Measurements from ENCODE around the gene ZNF366.
"Not testable (repeated sequence)": the region's sequence is repeated elsewhere in the genome, so short reads cannot be mapped to it uniquely, and the experiment has no call there.

Gene ZNF366

DNA sequence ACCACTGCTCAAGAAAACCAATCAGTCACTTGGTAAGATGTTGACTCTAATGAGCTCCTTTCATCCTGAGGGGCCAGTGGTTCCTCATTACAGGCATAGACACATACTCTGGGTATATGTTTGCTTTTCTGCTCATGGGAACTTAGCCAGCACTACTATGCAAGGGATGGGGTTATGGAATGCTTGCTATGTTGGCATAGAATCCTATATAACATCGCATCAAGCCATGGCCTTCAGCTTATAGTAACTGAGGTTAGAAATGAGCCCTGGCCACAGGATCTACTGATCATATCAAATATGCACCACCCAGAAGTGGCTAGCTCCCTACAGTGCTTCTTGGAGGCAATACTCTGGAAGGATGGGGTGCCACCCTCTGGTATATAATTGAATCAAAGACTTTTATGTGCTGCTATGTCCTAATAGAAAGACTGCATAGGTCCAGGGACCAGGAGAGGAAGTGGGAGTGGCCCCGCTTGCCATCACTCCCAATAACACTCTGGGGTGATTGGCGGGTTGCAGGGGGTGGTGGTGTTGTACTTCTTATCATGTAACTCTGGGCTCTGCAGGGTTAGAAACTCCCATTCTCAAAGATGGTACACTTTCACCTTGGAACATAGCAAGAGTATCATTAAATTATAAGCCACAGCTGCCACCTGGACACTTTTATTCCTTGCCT is 70.3 kb downstream of the ZNF366 start:
- peak; percentile 1 for DNase-seq

DNA sequence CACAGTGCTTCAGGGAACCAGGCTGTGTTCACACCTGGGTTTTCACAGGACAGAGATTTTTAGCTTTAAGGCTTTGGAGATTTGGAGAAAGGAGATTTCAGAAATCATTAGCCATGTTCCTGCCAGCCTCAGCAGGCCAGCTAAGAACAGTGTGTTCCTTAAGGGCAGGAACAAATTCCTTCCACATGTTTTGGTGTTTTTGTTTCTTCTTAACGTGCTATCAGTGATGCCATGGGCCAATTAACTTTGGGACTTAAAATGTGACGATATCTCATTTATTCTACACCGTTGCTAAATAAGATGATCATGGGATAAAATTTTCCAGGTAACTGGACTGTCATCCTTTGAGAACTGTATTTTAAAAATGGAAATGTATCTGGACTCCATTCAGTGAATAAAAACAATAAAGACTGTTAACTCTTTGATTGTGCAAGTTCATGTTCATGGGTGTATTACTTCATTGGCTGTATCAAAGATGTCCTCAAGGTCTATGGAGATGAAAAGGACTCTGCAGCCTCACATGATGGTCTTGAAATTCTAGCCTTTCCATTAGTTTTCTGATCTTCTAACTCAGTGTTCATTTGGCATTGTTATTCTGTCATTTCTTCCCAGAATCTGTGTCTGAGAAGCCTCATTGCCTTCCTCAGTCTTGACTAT is 72.3 kb downstream of the ZNF366 start:
- DNase-seq = no peak

DNA sequence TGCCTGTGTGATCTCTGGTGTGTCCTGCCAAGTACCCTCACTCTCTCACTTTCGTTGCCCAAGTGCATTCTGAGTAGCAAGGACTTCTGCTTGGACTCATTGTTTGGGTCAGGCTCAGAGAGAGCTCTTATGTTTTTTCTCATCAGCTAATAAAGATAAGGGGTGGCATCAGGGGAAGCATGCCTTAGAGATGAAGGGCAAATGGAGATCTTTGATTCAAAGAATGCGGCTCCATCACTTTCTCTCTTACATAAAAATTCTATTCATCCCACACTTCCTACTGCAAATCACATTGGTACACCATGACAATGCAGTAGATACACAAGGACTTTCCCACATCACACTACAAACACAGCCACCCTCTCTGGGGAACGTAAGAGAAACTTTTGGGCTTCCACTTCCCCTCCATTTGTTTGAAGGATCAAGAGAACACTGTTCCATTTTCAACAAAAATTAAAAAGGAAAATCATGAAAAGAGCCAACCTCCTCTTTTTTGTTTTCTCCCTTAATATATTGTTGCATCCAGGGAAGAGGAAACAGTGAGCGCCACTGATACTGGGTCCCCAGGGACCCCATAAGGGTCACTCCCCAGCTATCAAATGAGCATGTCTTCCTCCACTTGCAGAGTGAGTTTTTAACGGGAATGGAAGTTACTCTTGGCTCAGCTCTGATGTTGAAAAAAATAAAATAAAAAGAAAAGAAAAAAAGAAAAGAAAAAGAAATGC is 73.0 kb downstream of the ZNF366 start:
- peak; percentile 3 for DNase-seq

DNA sequence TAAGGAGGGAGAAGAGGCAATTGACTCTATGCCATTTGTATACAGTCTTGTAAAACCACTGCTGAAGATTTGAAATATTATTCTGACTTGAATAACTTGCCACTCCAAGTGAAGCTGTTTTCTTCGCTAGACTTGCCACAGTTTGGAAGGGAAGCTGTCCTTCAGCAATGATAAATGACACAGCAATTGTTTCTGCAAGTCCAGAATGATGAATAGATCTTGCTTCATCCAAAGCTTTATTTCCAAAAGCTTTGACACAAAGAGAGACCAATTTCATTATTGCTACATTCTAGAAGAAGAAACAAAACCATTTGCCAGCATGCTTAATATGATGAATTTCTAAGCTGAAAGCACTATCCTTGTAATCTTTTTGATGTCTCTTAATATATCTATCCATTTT is 73.7 kb downstream of the ZNF366 start:
- peak; percentile 75 for DNase-seq

DNA sequence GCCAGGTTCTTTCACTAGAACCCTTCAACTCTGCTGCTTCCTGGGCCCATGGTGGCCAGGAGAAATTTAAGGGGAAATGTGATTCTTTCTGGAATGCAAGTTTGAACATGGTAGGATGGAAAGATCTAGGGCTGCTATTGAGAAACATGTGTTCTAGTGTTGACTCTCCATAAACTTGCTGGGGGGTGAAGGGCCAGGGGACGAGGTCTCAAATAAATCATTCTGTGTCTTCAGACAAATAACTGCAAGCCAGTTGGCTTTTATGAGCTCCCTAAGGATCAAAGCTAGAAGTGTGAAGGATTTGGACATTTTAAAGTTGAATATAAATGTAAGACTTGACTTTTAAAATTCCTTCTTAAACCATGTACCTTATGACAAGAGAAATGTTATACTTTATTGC is 78.5 kb downstream of the ZNF366 start:
- DNase-seq = no peak

DNA sequence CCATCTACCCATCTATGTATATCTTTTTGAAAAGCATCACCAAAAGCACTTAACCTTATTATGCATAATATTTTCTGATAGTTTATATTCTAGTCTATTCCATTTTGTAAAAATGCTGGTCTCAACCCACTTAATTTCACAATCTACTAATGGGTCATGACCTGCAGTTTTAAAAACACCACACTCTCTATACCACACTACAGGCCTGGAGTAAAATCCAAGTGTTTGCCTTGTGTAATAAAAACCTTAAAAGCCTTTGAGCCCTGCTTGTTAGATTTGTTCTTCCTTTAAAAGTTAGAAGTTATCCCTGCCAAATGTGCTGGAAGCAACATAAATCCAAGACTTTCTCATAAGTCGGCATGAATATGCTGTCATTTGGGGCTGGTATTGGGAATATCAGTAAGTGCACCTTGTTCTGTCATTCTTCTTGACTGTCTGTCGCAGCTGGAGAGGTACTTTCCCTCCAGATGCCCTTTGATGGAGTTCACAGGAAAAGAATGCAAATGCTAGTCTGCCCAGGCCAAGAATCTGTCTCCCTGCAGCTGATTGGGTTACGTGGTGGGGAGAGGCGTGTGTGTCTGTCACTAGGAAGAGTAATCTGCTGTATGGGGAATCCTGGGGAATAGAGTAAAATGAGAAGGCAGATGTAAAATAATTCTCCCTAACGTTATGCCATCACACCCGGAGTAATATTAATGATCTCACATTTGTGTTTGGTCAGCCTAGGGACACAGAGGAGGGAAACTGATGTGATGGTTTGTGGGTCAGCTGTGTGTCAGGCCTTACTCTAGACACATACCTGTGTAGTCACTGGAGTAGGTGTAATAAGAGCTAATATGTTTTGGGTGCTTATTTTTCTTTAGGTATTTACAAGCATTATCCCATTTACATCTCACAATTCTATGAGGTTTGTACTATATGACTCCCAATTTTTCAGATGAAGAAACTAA is 79.4 kb downstream of the ZNF366 start:
- DNase-seq = no peak

DNA sequence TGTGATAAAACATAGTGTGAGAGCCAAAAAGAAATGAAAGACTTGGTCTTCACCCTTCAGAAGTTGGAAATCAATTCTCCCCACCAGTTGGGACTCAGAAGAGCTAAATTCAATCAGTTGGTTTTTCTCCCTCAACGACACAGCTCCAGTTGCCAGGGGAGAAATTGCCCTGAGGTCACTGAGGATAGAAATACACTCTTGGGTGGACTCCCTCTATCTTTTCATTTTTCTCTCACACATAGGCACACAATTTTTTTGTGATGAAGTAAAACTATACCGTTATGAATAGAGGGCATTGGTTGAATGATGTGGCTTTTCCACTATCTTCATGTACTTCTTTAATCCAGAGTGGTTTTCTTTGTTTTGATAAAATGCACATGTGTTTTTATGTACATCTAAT is 80.2 kb downstream of the ZNF366 start:
- DNase-seq = no peak

DNA sequence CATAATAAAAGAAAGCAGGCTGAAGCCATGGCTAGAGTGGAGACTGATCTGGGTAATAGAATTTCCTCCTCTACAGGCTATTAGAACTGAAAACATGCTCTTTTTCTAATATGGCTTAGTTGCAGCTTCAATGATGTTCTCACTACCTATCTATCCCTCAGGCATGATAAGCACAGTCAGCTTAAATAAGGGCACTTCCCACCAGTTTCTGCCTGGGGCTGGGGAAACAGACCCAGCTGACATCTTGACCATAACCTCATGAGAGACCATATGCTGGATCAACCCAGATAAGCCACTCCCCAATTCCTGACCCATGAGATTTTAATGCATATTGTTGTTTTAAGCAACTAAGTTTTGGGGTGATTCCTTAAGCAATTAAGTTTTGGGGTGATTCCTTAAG is 81.2 kb downstream of the ZNF366 start:
- DNase-seq = no peak

DNA sequence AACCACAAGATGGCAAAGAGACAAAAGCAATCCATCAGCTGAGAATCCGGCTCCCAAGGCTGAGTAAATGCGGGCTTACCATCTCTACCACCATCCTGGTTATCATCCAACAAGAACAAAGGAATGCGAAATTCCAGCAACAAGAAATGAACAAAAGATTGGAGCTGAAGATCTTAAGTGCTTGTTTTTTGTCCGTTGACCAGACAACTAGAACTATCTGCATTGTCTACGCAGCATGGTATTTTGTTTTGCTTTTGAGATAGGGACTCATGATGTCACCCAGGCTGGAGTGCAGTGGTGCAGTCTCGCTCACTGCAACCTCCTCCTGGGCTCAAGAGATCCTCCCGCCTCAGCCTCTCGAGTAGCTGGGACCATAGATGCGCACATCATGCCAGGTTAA is 88.9 kb downstream of the ZNF366 start:
- DNase-seq = no peak

DNA sequence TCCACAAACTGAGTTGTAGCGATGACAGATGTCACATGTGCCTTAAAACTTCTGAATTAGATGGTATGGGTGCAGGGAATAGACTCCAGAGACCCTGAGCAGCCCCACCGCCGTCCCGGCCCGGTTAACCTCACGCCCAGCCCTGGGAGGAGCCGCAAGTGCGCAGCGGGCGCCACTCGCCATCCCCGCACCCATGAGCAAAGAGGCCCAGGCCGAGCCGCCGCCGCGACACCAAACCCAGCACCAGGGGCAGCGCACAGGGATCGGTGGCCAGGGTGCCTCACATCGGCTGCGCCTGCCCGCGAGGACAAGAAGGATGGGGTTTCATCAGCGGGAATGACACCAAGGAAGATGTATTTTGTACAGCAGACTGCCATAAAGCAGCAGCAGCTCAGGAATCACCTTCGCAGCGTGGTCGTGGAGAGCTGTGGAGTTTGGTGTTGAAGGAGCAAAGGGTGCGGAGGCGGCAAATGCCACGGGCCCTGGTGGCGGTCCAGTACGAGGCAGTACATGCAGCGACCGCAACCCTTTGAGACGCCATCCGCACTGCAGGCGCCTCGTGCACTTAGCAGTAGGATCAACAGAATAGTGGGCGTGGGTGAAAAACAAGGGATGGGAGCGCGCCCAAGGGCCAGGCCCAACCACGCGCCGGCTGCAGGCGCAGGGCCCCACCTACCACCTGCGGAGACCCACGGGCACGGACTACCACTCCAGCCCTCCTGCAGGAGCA is 89.7 kb downstream of the ZNF366 start:
- no peak for DNase-seq

DNA sequence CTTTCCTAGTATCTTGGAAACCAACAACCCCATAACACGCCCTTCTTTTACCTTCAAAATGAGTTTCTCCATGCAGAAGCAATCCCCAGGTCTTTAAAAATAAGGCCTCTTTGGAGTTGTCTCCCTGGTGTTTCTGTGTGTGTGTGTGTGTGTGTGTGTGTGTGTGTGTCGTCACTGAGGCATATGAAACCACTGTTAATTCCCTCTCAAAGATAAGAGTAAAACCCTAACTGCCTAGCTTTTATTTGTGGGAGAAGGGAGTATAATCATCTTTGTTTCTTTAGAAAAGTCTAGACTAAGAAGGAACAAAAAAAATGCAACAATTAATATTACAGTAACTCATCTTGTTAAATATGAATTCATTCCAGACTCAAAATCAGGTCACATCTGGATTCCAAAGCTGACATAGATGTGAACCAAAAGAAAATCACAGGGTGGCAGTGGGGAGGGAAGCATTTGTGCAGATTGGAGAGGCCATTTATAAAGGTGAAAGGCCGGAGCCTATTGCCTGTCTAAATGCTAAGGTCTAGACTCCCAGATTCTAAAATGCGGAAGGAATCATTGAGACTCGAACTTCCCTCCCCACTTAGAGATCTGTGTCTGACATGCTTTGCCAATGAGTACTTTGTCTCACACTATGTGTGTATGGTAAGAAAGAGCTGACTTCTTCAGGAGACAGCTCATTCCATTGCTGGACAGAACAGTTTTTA is 91.4 kb downstream of the ZNF366 start:
- DNase-seq = no peak

DNA sequence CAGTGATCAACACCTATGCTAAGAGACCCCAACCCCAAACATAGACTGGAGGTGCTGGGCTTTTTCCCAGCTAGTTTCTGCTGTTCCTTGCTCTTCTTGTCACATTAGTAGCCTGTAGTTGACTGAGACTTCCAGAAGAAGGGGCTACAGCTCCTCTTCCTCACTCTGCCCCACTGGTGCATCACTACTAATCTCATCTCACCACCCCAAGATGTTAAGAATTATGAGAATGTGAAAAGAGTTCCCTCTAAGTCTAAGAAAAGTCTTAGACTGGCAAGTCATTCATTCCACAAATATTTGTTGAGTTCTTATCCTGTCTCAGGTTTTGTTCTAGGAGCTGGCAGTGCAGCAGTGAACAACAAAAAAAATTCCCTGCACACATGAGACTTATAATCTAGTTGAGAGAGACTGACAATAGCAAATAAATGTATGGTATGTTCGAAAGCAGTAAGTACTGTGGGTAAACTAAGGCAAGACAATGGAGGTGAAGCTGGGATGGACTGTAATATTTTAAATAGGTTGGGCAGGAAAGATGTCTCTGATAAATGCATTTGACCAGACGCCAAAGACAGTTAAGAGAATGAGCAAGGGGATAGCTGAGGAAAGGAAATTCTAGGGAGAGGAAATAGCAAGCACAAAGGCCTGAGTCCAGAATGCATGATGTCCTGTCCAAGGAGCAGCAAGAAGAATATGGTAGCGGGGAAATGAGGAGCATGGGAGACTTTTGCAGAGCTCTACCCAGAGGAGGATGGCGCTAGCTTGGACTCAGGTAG is 94.7 kb downstream of the ZNF366 start:
- no peak for DNase-seq

DNA sequence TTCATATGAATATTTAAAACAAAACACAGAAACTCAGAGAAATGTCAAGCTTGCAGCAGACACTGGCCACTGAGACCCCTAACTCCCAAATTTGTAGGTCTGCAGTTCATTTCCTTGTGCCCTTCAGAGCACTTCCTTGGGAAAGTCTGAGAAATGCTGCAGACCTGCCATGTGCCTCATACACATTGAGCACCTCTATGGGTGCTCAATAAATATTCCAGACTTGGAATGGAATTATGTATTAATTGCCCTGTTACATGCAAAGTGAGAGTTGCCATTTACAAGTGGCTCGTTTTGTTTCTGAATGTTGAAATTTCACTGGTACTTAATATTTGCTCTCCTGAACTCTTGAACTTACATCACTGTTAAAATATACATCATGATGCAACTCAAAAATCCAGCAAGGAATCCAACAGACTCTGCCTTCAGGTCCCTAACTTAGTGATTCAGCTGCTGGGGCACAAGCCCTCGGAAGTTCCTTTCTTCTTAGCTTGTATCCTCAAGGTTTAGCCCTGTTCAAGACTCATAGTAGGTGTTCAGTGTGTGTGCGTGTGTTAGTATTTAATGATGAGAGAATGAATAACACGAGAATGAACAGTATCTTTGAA is 96.4 kb downstream of the ZNF366 start:
- no peak for DNase-seq

DNA sequence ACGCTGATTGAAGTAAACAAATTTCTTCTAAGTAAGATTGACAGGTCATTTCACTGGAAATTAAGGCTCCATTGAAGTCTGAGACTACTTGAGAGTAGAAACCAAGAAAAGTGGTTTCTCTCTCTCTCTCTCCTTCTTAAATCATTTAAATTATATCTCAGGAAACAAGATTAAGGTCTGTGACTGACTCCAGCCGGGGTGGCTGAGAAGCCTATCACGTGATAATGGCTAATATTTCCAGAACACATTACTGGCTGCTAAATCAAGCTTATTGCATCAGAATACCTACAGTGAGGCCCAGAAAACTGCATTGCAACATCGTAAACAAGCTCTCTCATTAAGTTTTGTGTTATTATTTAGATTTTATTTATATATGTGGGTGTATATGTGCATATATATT is 98.6 kb downstream of the ZNF366 start:
- DNase-seq = peak; percentile 46

DNA sequence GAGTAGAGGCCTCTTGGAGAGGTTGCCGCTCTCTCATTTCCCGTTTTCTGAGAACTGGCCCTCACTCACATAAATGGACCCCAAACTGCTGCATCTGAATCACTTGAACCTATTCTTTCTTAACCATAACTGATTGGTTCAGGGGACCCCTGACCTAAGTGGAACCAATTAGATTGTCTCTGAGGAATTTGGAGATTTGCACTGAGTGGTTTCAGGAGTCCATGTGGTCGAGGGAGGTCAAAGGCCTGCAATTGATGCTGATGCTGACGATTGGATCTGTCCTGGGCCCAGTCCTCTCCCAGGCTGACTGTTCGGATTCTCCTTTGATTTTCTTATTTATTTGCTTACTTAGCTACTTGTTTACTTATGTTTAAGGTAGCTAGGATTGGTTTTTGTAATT is 99.1 kb downstream of the ZNF366 start:
- DNase-seq = no peak

DNA sequence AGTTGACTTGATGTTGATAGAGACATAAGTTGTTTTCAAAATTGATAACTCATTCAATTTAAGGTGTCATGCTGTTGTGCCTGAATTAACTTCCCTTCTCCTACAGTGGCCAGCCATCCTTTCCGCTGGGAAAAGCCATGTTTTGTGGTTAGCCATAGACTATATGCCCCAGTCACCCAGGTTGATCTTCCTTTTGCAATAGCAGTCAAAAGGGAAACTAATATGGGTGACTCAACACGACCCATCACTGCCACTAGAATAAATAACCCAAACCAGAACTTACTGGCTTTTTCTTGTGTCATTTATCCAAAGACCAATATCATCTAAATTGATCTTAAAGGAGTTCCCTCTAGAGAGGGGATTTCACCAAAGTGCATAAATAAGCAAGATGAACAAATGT is 99.7 kb downstream of the ZNF366 start:
- peak; percentile 47 for DNase-seq

DNA sequence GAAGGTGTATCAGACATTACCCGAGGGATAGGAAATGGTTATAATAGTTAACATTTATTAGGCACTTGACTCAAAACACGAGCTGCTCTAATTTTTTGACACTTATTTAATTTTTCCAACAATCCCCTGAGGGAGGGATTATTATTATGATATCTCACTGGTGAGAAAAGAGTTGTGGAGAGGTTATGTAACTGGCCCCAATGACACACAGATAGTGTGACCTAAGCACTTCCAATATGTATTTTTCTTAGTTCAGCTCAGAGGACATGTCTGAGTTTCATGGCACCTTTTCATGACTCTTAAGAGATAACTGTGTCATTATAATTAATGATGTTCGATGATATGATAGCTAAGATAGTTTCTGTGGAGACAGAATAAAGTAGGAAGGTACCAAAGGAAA is 100.1 kb downstream of the ZNF366 start:
- no peak for DNase-seq

DNA sequence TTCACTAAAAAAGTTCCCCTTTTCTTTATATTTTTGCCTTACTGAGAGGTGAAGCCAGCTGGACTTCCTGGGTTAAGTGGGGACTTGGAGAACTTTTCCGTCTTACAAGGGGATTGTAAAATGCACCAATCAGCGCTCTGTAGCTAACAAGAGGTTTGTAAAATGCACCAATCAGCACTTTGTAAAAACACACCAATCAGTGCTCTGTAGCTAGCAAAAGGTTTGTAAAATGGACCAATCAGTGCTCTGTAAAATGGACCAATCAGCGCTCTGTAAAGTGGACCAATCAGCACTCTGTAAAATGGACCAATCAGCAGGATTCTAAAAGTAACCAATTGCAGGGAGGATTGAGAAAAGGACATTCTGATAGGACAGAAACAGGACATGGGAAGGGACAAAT is 102.4 kb downstream of the ZNF366 start:
- not testable (repeated sequence) for DNase-seq

DNA sequence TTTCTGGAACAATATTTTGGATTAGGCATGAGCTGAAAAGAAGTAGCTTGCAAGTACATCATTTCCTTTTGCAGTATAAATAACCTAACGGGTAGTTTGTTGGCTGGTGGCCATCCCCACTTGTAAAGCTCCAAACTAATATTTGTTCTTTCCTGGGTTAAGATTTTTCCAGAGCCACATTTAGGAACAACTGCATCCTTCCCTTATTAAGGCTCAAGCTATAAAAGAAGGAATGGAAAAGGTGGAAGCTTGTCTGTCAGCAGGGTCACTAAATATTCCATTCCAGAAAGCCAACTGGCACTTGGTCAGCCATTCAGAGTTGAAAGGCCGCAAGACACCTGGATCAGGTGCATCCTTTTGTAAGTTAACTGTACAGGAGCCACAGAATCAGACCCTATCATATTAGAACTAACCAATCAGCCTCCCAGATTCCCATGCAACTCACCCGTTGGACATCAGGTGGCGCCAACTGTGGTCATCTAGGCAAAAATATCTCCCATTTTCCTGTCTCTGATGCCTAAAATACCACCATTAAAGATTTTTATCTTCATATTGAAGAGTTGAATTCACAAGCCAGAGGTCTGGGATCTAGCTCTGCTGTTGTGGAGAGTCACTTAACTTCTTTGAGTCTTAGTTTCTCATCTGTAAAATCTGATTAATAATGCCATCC is 104.1 kb downstream of the ZNF366 start:
- no peak for DNase-seq

DNA sequence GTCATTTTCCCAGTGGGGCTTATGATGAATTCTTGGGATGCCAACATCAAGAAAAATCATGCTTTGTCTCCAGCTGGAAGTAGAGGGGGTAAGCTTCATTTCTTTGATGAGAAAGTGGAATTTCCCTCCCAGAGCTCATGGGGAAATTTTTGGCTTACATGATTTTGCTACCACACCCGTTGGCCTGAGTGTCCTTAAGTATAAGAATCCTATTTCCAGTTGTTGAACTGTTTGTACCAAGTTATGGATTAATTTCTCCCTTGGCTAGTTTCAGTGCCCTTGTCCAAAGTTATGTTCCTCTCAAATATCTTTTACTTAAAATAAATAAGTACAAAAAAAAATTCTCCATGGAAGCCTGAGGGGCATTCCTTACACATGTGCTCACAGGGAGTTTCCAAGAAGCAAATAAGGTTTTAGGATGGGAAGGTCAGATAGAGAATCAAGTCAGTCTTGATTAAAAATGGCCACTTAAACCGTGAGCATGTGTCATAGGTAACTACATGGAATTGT is 104.8 kb downstream of the ZNF366 start:
- peak; percentile 37 for DNase-seq

Measured in inflammatory macrophage treated with lipopolysaccharide for 4 hours (primary cell).